NCI-H2196 (cell line): ENCODE measurements around the gene KCNQ5.

Experiments used
- DNase-seq: peaks from one replicate; lab custom pipeline; 2025; ENCODE audit not compliant: unreplicated experiment; lab: John Stamatoyannopoulos, UW

Gene KCNQ5

DNA sequence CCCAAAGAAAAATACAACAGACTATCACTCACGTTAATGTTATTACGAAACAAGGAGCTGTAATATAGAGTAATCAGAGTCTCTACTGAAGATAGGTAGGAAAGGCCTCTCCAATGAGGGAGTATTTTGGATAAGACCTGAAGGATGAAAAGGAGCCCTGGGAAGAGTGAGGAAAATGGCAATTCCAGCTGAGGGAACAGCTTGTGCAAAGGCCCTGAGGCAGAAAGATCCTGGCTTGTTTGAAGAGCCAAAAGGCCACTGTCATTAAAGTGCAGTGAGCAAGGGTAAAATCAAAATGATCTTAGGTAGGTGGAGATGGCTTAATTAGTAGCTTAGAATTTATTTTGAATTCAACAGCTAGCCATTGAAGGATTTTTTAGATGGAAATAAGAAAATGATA, 464.9 kb downstream of the KCNQ5 start:
- no peak for DNase-seq

GRCh38 chr6:73088138-73088813, 466.4 kb downstream of the KCNQ5 start:
- DNase-seq, result no peak

GRCh38 chr6:73104921-73105320, 483.1 kb downstream of the KCNQ5 start:
- no peak for DNase-seq

GRCh38 chr6:73107016-73107415, 485.2 kb downstream of the KCNQ5 start:
- no peak for DNase-seq

DNA sequence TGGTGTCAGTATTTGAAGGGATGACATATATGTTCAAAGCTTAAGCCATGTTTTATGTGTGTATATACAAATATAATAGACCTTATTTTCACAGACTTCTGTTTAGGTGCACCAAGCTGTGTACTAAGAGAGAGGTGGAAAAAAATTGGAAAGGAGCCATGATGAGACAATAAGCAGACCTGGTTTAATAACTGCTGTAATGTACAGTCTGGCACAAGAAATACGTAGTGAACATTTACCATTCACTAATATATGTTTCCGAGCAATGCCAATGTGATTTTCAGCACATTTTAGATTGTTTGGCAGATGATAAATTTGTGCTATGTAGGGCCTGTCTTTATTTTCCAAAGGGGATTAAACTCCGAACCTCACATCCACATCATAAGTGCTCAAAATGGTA, 487.1 kb downstream of the KCNQ5 start:
- DNase-seq, result no peak

- DNase-seq, result no peak
These were observed 487.8 kb downstream of the KCNQ5 start for GRCh38 chr6:73109659-73110058.

DNA sequence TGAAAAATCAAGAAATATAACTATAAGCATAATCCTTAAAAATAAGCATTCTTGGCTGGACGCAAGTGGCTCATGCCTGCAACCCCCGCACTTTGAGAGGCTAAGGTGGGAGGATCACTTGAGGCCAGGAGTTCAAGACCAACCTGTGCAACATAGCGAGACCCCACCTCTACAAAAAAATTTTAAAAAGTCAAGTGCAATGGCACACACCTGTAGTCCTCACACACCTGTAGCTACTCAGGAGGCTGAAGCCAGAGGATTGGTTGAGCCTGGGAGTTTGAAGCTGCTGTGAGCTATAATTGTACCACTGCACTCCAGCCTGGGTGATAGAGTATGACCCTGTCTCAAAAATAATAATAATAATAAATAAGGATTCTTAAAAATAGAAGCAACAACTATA, 494.5 kb downstream of the KCNQ5 start:
- DNase-seq, result no peak

DNA sequence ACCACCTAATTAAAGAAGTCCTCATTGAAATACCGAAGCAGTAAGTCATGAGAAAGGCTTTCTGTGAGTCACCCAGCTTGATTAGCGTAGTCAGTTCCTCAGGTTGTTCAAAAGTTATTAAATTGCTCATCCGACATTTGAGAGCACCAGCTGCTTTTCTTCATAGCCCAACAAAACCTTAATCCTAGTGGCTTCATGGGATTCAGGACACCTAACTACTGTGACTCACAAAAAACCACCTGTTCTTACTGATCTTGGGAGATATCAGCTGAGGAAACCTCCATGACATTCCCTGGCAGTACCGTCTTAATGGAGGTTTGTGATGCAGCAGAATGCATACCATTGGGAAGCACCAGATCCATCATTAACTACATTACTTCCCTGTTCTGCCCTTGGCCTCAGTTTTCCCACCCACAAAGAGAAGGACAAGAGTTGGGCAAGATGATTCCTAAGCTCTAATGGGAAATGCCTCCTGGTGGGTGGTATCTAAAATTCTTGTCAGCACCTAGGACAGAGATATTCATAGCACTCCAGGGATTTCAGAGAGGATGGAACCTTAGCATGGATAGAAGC, 499.6 kb downstream of the KCNQ5 start:
- DNase-seq, result no peak

GRCh38 chr6:73123632-73124329, 501.9 kb downstream of the KCNQ5 start:
- DNase-seq, result no peak

- DNase-seq, result peak; percentile 6
These were observed 508.0 kb downstream of the KCNQ5 start for GRCh38 chr6:73129653-73130443.

DNA sequence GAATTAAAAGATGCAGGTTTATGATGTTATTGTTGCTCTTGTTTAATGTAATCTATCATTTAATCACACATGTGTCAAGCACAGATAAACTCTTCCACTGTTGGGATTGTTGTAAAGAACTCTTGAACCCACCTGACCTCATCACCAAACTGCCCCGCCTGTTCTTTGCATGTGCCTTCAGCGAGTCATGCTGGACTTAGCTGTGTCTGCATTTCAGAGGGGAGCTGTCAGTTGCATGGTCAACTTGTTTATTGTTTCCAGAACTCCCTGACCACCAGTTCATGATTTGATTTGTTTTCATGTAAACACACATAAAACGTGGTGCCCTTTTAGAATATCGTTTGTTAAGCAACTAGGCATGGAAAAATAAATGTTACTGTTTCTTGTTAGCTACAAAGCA, 509.8 kb downstream of the KCNQ5 start:
- DNase-seq, result no peak

- no peak for DNase-seq
These were observed 512.7 kb downstream of the KCNQ5 start for GRCh38 chr6:73134588-73134987.

DNA sequence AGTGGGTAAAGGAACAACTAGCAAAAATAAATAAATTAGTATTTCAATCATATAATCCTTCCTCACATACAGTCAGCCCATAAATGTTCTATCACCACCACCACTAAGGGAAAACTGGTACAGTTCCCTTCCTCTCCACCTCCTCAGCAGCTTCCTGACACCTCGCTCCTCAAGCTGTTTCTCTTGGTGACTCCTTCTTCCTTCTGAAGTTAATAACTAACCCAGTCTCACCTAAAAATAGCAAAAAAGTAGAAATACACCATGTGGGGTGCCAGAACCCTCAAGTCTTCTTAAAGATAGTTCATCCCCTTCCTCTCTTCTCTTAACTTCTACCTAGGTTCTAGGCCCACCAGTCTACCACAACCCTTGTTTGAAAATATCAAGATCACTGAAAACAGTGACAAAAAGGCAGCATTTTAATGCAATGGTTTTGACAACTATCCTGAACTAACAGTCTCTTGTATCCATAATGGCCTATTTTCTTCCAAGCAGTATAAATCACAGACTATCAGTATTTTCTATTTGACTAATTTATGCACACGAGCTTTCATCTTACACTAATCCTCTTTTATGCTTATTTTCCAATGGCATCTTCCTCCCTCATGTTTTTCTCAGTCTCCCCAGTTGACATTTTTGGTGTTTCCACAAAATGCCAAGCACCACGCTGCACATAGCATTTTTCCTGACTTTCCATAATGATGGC, 518.0 kb downstream of the KCNQ5 start:
- DNase-seq, result no peak

DNA sequence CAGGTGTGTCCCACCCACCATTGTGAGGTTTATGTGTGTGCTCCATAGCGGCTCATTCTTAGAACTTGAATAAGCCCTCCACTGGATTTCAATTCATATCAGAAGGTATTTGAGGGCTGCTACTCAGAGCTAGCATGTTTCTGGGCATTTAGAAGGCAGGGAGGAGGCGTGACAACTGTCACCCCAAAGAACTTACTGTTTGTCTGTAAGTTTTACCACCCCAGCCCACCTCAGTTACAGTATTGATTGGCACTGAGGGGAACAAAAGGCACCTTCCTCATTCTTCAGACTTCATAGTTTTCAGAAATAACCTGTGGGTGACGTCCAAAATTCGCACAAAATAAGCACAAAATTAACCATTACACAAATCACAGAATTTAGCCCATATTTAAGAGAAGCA, 521.7 kb downstream of the KCNQ5 start:
- DNase-seq, result no peak

- no peak for DNase-seq
These were observed 522.7 kb downstream of the KCNQ5 start for GRCh38 chr6:73144516-73144915.

- no peak for DNase-seq
These were observed 523.8 kb downstream of the KCNQ5 start for GRCh38 chr6:73145690-73146089.

GRCh38 chr6:73151732-73152131, 529.9 kb downstream of the KCNQ5 start:
- no peak for DNase-seq

DNA sequence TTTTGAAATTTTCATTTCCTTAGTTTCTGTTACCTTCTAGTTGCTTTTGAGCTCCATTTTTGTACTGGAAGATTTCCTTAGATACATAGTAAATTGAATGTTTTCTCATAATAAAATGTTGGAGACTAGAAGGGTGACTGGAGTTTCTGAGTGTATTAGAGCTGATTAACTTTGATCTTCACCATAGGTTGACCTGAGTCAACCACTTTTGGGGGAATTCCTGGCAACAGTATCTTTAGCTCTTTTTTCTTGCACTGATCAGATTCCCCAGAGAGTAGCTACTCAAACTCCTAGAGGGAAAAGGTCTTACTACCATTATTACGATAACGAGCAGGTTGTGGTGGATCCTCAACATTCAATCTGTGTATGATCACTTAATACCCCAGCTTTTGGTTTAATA, 530.7 kb downstream of the KCNQ5 start:
- DNase-seq, result no peak

GRCh38 chr6:73152966-73153757, 531.3 kb downstream of the KCNQ5 start:
- DNase-seq, result no peak
